ENCODE measurements around the gene GSG1L. TPM values are rescaled to one million over a fixed set of nuclear protein-coding genes. Genes with fewer than 3 reads are reported as not detected.

The GSG1L gene
- total and polyA plus RNA-seq, 9 of the 15 experiments (the other 6 are each of a cell fraction or from before 2014, with no cell fraction given) = not detected

GRCh38 chr16:27950206-27950887 is 113.2 kb downstream of the GSG1L start (continued):
- TF ChIP-seq CHD7 (IDR thresholded peaks at IDR 0.05; ENCODE audit: low read depth, low read length) = no peak
- TF ChIP-seq ZFP36 (IDR thresholded peaks at IDR 0.05; ENCODE audit: low read depth, low read length, partially characterized antibody) = peak; percentile 54

Data from K562 (cell line).